Cortex of kidney (tissue), 1 donor: ENCODE results near the gene KCNMB2.
"Not testable (repeated sequence)": the region's sequence is repeated elsewhere in the genome, so short reads cannot be mapped to it uniquely, and the experiment has no call there.

Source experiments
- DNase-seq: peaks from one replicate; lab custom pipeline; 2025; lab: John Stamatoyannopoulos, UW

The KCNMB2 gene

DNA sequence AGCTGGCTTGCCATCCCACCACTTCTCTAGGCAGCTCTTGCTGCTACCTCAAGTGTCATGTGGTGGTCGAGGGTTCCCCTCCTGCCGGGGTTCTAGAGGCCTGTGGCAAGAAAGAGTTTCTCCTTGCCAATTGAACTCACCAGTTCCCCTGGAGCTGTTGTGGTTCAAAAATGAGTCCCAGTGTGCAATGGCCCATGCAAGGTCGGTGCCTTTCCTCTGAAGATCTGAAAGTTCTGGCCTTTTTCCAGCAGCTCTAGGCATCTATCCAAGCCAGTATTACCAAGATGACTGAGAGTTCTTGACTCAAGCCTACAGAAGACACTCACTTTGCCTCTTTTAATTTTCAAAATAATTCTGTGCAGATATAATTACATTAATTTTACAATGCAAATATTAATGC is 163.6 kb downstream of the KCNMB2 start:
- no peak for DNase-seq

GRCh38 chr3:178703268-178703975 is 167.2 kb downstream of the KCNMB2 start:
- no peak for DNase-seq

DNA sequence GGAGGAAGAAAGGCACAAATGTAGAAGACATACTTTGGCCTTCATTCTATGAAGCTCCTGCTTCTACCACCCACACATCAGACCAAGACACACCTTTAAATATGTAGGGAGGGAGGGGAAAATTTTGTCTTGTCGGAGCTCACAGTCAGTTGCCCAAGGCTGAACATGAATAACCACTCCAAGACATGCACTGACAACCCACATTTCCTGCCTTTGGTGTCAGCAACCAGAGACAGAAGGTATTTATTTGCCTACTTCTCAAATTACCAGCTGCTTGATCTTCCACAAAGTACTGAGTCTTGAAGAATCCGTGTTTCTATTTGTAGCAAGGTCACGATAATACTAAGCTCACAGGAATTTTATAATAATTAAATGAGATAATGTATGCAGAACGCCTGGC is 169.7 kb downstream of the KCNMB2 start:
- no peak for DNase-seq

DNA sequence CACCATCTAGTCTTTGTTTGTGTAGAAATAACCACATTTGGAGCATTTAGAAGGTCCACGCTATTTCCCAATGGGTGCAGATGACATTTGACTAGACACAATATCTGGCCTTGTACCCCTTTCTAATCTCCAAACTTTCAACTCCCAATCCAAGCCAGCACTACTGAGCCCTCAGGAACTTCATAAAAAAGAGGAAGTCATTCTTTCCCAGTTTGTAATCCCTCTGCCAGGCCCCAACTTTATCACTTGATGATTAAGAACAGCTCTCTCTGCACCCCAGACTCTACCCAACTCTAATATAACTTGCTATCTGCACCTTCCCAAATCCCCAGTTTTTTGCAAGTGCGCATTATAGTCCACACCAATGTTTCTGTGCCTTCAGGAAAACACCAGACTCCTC is 170.2 kb downstream of the KCNMB2 start:
- no peak for DNase-seq

DNA sequence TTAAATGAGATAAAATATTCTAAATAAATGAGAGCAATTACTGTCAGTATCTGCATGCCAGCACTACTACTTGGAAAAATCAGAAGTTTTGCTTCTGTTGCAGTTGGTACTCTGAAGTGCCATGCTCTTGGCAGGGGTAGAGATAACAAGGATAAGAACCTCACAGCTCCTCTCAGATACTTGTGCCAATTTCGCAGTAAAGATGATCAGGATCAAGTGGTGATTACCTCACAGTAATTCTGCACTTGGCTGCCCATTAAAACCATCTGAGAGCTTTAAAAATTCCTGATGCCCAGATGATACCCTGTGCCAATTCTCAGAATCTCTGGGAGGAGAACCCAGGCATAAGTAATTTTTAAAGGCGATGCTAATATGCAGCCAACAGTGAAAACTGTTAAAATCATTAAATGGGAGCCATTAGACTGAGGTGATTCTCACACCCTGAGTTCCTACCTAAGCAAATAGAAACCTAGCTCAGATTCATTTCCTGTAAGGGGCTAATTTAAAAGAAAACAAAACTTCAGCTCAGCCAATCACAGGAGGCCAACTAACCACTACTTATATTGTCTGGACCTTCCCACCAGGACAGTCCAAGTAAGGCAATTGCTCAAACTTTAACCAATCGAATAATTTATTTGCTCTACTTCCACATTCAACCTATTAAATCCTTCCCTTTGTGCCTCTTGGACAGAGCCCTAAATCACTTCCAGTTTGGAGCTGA is 171.2 kb downstream of the KCNMB2 start:
- DNase-seq = no peak

- no peak for DNase-seq
These were observed 172.8 kb downstream of the KCNMB2 start for GRCh38 chr3:178709051-178709450.

DNA sequence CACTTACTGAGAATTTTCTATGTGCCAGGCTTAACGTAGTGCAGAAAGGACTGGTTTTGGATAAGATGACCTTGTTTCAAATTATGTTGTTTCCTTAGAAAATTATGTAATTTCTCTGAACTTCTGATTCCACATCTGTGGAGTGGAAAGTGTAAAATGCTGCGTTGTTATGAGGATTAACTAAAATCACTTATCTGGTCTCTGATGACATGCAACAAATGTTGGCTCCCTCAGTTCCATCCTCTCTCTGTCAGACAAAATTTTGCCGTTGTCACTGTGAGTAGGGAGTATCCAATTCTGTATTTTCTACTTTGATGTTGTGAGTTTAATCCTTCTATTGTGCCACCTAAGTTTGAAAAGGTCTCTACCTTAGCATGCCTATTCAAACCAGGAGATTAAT is 175.5 kb downstream of the KCNMB2 start:
- DNase-seq = no peak

- no peak for DNase-seq
These were observed 176.0 kb downstream of the KCNMB2 start for GRCh38 chr3:178712247-178712646.

DNA sequence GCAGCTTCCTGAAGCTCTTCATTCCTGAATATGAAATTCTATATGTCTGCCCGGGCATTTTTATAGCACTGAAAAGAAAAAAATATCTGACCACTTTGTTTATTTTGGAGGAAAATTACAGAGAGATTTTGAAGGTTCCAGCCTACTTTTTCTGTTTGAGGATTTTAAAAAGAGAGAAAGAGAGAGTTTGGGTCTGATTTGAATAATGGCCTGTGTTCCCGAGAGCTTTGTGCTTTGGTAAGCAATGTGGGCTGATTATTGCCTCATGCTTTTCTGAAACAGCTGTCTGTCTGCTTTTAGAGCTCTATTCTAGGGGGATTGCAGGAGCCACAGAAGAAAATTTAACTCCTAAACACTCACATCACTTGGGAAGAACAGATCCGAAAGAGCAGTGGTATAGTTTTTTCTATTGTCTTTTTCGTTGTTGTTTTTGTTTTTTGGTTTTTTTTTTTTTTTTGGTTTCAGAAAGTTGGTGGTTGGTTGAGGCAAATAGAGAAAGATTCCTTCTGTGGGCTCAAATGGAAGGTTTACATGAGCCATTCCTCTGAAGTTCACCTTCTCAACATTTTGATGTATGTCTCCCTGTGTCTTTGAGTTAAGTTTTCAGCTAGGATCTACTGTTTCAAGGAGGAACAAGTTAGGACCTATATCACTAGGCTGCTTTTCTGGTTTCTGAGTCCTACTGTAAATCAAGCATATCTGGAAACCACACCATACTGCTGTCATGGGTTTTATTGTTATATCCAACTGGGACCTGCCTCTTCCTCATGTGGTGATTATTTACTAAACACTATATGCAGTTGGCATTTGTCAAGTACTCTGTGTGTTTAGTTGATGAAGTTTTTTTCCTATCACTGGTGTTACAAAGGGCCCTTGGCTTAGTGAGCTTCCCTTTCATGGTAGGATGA is 178.9 kb downstream of the KCNMB2 start:
- no peak for DNase-seq

DNA sequence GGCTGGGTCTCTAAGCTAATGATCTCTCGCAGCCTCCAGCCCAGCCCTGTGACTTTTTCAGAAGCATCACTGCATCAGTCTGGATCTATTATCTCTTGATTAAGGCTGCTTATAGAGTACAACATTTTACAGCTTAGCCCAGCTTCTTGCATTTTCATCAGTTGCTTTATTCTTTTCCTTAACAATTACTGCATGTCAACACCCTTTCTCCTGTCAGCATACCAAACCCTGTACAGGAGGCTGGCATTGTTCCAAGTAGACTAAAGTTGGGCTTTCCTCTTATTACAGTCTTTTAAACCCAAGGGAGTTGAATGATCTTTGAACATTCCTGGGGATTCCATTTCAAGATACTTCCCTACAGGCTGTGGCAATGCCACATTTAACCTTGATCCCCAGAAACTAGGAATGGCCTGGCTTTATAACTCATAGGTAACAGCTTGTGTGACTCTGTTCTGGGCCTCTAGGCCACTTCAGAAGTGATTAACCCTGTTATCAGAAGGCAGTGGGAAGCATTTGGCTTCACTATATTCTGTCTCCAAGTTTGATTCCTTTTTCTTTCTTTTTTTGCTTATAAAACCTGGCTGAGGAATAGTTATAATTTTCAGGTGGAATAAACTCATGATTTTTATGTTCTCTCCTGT is 182.9 kb downstream of the KCNMB2 start:
- no peak for DNase-seq

DNA sequence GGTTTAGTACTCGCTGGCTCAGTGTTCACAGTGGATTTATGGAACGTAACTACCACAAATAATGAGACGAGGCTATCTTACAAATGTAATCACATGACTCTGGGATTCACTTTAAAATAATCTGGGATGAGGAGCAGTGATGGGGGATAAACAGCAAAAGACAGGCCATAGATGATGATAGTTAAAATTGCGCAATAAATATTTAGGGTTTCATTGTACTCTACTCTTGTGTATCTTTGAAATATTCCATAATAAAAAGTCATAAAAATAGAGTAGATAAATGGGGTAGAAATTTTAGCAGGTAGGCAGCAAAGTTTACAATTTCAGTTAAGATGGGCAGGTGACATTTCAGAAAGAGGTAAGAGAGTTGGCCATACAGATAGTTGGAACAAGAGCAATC is 196.6 kb downstream of the KCNMB2 start:
- DNase-seq = no peak

DNA sequence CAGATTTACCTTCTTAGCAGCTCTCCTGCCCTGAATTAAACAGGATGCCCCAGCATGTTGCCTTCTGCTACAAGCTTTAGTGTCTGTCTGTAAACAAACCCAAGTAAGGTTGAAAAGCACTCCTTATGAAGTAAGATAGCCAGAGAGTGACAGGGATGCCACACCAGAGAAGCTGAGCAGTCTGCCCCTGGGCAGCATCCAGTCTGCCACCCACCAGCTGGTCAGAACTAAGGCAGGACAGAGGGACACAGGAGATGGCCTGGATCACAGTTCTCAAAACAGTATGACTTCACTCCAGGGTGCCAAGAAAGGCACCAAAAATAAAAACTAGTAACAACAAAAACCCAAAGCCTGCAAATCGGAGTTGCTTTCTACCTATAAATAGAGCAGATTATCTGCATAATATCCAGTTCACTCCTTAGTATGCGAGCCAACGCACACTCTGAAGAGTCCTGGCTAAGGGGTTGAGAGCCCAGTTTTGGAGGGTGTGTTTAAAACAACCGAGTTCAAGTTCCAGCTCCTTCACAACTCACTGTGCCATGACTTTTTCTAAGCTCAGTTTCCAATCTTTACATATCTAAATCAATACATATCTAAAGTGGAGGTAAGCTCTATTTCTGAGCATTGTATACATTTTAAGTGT is 198.9 kb downstream of the KCNMB2 start:
- no peak for DNase-seq

DNA sequence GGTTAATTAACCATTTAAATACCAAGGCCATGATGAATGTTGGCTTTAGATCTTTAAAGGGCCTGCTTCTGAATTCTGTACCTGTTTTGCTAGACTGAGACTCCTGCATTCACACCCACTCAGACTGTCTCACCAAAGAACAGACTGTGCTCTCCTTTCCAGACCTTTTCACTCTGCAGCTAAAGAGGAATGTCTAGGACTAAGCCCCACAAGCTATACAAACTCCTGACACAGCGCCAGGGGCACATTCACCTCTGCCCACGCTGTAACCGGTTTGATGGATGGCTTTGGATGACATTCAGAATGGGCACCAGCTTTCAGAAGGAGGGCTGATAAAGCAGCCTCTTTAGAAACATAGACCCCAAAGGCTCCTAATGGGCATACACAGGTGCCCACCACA is 200.1 kb downstream of the KCNMB2 start:
- DNase-seq = no peak

DNA sequence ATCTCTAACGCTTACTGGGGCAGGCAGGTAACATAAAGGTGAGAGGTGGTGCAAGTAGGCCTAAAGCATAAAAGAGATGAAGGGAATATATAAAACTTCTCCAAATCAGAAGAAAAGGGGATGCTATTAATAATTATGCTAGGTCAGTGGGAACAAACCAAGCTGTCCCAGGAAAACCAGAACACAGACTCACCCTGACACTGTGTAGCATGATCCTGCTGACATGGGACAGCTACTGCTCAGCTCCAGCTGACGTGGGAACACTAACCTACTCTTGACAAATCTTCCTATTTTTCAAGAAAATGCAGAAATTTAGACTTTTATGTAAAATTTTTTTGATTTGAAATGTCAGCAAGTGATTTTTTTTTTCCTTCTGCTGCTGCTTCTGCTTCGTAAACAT is 203.5 kb downstream of the KCNMB2 start:
- no peak for DNase-seq

- no peak for DNase-seq
These were observed 204.8 kb downstream of the KCNMB2 start for GRCh38 chr3:178741020-178741419.

DNA sequence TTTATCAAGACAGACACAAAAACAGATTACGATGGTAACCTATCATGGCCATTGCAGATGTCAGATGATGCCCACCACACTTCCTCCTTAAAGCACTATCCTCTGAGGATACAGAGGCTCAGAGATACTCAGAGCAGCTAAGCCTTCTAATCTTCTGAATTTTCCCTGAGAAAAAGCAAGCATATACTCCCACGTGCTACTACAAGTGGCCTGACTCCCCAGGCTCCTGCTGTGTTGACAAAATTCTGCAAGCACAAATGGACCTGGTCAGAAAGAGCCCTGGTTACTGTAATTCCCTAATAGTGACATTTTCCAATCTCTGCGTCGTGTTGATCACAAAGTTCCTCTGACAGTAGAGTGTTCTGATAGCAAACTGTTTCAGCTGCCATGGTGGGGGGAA is 207.1 kb downstream of the KCNMB2 start:
- no peak for DNase-seq

GRCh38 chr3:178745861-178746655 is 209.8 kb downstream of the KCNMB2 start:
- not testable (repeated sequence) for DNase-seq

DNA sequence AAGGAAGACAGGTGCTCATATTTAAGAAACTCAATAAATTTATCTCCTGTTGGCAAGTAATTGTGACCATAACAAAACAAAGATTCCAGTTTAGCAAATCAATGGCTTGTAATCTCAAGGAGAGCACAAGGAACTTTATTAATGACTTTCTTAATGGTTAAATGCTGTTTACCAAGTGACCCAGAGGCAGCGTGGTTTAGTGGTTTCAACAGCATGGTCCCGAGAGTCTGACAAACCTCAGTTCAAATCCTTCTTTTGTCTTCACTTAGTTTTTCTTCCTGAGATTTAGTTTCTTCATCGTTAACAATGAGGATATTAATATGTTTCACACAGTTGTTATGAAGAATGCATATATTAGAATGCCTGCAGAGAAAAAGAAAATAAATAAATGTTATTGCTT is 212.6 kb downstream of the KCNMB2 start:
- no peak for DNase-seq

DNA sequence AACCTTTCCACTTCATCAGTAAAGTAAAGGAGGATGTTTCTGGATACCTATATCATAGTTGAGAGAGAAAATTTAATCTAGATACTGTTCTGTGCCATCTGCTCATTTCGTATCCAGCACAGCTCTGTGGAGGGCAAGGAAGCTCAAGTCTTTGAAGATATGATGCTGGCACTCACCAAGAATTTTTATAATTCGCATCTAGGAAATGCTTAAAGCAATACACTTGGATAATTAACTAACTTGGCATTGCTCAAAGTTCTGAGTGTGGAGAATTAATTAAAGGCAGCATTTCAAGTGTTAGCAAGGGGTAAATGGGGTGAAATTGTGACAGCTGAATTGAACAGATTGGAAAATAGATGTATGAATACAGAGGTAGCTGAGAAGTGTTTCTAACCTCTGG is 213.2 kb downstream of the KCNMB2 start:
- no peak for DNase-seq

- no peak for DNase-seq
These were observed 214.5 kb downstream of the KCNMB2 start for GRCh38 chr3:178750639-178751300.
